Right atrium auricular region (tissue), 2 donors: ENCODE results near the gene CC2D2B. TPM values are rescaled to one million over a fixed set of nuclear protein-coding genes. Genes with fewer than 3 reads are reported as not detected.

Source experiments
- DNase-seq: peaks from one replicate; pipeline ENCODE4 v3.0.0-alpha.2; 2019; ENCODE audit warnings: low spot score
- H3K27ac ChIP-seq, 2 donors: fragments of 200-600 bp; sonication (generic); 1 replicate in 1 of 2; 2 replicates in 1 of 2; pipeline ENCODE4 v1.5.1; 2016 to 2019
- H3K27me3 ChIP-seq, 2 donors: fragments of 200-600 bp; sonication (generic); one replicate each; pipeline versions ENCODE4 v1.5.1 to v1.6.0; 2017 to 2019
- H3K36me3 ChIP-seq: fragments of 200-600 bp; sonication (generic); one replicate; pipeline ENCODE4 v1.5.1; 2016
- H3K4me1 ChIP-seq, 2 donors: fragments of 200-600 bp; sonication (generic); one replicate each; pipeline versions ENCODE4 v1.5.1 to v1.6.0; 2017 to 2019
- H3K4me3 ChIP-seq, 2 donors: fragments of 200-600 bp; sonication (generic); 1 replicate in 1 of 2; 2 replicates in 1 of 2; pipeline ENCODE4 v1.5.1; 2017 to 2019; ENCODE audit warnings: mild to moderate bottlenecking in 1 of 2, moderate library complexity in 1 of 2
- H3K9me3 ChIP-seq, 2 donors: fragments of 200-600 bp; sonication (generic); one replicate each; pipeline ENCODE4 v1.5.1; 2019
- CTCF ChIP-seq, 2 donors: fragments of 200-600 bp; sonication (generic); IDR thresholded peaks; one replicate each; pipeline ENCODE4 v1.5.1; 2019; ENCODE audit warnings: antibody characterized with exemption in 2 of 2
- total RNA-seq, 2 donors: library from RNA; depleted of rRNA; stranded (reverse); fragments of >200 nt; gene quantifications; one replicate each; pipeline ENCODE4 v1.1.0, GENCODE V29; 2016

The CC2D2B gene
- total RNA-seq: 1 to 10 TPM in 1 of 2 donors, under 1 TPM in 1; 0.98 to 1.6 TPM

GRCh38 chr10:95907456-95908253 is at the start of gene CC2D2B:
CC2D2B (plus strand) TSS chr10:95907975; CDS start chr10:95911324, 3,349 bp downstream.
- no peak for TF ChIP-seq CTCF (IDR thresholded peaks at IDR 0.05)
- Histone ChIP-seq H3K27ac (peak within 1 kb of the TSS; percentile 68 to 80), H3K9me3 (no peaks in the 10 kb centered on the region), H3K36me3 (no peaks in the 10 kb centered on the region), H3K4me1 (peaks cover 0 to 8% of the 10 kb centered on the region in 2 donors), H3K4me3 (peak within 1 kb of the TSS; percentile 55 to 61), H3K27me3 (no peaks in the 10 kb centered on the region)
- peak; percentile 87 for DNase-seq

- no peak overlapping the region for H3K4me3 ChIP-seq
- no peaks in the 10 kb centered on the region for H3K4me1 ChIP-seq
- H3K27ac ChIP-seq: no peak overlapping the region
- H3K27me3 ChIP-seq: no peaks in the 10 kb centered on the region
- H3K36me3 ChIP-seq: no peaks in the 10 kb centered on the region
- TF ChIP-seq CTCF (IDR thresholded peaks at IDR 0.05): no peak
- no peak for DNase-seq
- H3K9me3 ChIP-seq: no peaks in the 10 kb centered on the region
These were observed 47.4 kb upstream of the CC2D2B start for GRCh38 chr10:95860166-95860940.

- no peak for DNase-seq
These were observed 46.4 kb upstream of the CC2D2B start for GRCh38 chr10:95861386-95861785.

GRCh38 chr10:95864906-95865813 is 42.6 kb upstream of the CC2D2B start:
- peak; percentile 52 to 67 for TF ChIP-seq CTCF (IDR thresholded peaks at IDR 0.05)
- Histone ChIP-seq H3K4me3 (no peak overlapping the region), H3K4me1 (no peaks in the 10 kb centered on the region), H3K27ac (no peak overlapping the region), H3K9me3 (no peaks in the 10 kb centered on the region), H3K27me3 (no peaks in the 10 kb centered on the region), H3K36me3 (no peaks in the 10 kb centered on the region)
- no peak for DNase-seq

More at GRCh38 chr10:95861386-95861785, 46.4 kb upstream of the CC2D2B start:
- no peak overlapping the region for H3K27ac ChIP-seq
- H3K27me3 ChIP-seq: no peaks in the 10 kb centered on the region
- no peaks in the 10 kb centered on the region for H3K4me1 ChIP-seq
- TF ChIP-seq CTCF (IDR thresholded peaks at IDR 0.05): no peak
- H3K9me3 ChIP-seq: no peaks in the 10 kb centered on the region
- H3K36me3 ChIP-seq: no peaks in the 10 kb centered on the region
- no peak overlapping the region for H3K4me3 ChIP-seq

GRCh38 chr10:95865814-95866466 is 41.8 kb upstream of the CC2D2B start:
- Histone ChIP-seq H3K4me1 (no peaks in the 10 kb centered on the region), H3K27ac (no peak overlapping the region), H3K36me3 (no peaks in the 10 kb centered on the region), H3K4me3 (no peak overlapping the region), H3K27me3 (no peaks in the 10 kb centered on the region), H3K9me3 (no peaks in the 10 kb centered on the region)
- no peak for DNase-seq
- no peak for TF ChIP-seq CTCF (IDR thresholded peaks at IDR 0.05)
